HG02840 (cell line): ENCODE results near the gene GID8.

Experiments
- ATAC-seq: cut with Tn5 transposase; IDR thresholded peaks from one replicate; pipeline ENCODE4 v1.9.1; 2021; ENCODE audit warnings: mild to moderate bottlenecking, moderate library complexity, moderate number of reproducible peaks; ENCODE audit not compliant: unreplicated experiment, low FRiP score

GID8 gene

DNA sequence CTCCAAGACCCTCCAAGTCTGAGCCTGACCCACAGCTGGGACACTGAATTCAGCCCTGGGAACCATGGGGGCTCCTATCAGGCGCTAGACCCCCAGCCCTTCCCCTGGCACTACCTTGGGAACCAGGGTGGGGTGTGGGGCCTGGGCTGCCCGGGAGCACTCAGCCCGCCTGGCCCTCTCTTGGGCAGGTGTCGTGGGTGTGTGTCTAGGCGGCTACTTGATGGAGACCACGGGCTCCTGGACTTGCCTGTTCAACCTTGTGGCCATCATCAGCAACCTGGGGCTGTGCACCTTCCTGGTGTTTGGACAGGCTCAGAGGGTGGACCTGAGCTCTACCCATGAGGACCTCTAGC is 29.2 kb downstream of the GID8 start:
- no peak for ATAC-seq

- ATAC-seq: no peak
Observed at GRCh38 chr20:62967628-62968351, 29.8 kb downstream of the GID8 start.

GRCh38 chr20:62968378-62969178 is 30.6 kb downstream of the GID8 start:
- no peak for ATAC-seq

- no peak for ATAC-seq
Observed at GRCh38 chr20:62969179-62969760, 31.3 kb downstream of the GID8 start.

GRCh38 chr20:62969939-62970306 is 32.0 kb downstream of the GID8 start:
- ATAC-seq: no peak

- ATAC-seq: no peak
Observed at GRCh38 chr20:62970307-62971210, 32.6 kb downstream of the GID8 start.

DNA sequence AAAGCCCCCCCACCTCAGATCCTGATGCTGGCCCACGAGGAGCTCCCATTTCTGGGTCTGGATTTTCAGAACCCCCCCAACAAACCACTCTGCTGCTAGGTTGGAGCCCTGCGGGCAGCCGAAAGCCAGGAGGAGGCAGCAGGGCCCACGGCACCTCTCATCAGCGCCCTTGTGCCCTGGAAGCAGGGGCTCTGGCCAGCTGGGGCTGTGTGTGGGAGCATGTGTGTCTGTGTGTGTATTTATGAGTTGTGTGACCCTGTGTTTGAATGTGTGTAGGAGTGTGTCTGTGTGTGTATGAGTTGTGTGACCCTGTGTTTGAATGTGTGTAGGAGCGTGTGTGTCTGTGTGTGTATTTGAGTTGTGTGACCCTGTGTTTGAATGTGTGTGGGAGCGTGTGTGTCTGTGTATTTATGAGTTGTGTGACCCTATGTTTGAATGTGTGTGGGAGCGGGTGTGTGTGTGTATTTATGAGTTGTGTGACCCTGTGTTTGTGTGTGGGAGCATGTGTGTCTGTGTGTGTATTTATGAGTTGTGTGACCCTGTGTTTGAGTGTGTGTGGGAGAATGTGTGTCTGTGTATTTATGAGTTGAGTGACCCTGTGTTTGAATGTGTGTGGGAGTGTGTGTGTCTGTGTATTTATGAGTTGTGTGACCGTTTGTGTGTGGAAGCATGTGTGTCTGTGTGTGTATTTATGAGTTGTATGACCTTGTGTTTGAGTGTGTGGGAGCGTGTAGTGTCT is 33.4 kb downstream of the GID8 start:
- ATAC-seq: no peak

- no peak for ATAC-seq
Observed at GRCh38 chr20:62971950-62972844, 34.2 kb downstream of the GID8 start.

GRCh38 chr20:62972845-62973745 is 35.1 kb downstream of the GID8 start:
- ATAC-seq: no peak

DNA sequence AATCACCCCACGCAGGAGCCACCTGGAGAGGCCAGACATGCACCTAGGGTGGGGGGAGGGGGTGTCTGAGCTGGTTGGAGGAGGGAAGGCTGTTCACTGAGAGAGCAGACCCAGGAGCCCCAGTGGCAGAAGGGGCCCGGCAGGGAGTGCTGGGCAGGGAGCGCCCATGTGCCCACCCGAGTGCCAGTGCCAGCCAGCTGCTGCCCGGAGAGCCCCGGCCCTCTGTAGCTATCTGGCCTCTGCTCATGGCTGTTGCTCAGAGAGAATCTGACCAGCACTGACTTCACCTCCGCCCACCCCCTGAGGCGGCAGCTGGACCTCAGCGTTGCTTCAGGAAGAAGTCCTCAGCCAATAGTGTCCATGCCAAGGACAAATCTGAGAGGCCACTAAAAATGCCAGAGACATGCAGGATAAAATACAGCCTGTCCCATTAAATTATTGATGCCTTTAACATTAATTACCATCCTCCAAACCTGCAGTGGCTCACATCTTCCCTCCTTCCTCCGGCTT is 37.4 kb downstream of the GID8 start:
- no peak for ATAC-seq

DNA sequence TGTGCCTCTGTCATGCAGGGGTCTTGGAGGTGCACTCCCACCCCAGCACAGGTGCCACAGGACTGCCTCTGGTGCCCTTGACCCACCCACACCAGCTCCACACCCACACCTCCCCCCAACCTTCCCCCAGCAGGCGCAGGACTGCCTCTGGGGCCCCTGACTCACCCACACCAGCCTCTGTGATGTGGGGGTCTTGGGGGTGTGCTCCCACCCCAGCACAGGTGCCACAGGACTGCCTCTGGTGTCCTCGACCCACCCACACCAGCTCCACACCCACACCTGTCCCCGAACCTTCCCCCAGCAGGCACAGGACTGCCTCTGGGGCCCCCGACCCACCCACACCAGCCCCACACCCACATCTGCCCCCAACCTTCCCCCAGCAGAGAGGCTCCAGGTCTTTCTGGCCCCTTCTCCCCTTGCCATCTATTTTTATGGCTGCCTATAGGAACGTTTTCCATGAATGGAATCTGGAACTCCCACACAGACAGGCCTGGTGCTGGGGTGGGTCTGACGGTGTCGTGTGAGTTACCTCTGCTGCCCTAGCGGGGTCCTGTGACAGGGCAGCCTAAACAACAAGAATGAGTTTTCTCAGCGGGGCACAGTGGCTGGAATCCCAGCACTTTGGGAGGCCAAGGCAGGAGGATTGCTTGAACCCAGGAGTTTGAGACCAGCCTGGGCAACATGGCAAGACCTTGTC is 38.0 kb downstream of the GID8 start:
- no peak for ATAC-seq

GRCh38 chr20:62976886-62977285 is 38.9 kb downstream of the GID8 start:
- ATAC-seq: no peak

DNA sequence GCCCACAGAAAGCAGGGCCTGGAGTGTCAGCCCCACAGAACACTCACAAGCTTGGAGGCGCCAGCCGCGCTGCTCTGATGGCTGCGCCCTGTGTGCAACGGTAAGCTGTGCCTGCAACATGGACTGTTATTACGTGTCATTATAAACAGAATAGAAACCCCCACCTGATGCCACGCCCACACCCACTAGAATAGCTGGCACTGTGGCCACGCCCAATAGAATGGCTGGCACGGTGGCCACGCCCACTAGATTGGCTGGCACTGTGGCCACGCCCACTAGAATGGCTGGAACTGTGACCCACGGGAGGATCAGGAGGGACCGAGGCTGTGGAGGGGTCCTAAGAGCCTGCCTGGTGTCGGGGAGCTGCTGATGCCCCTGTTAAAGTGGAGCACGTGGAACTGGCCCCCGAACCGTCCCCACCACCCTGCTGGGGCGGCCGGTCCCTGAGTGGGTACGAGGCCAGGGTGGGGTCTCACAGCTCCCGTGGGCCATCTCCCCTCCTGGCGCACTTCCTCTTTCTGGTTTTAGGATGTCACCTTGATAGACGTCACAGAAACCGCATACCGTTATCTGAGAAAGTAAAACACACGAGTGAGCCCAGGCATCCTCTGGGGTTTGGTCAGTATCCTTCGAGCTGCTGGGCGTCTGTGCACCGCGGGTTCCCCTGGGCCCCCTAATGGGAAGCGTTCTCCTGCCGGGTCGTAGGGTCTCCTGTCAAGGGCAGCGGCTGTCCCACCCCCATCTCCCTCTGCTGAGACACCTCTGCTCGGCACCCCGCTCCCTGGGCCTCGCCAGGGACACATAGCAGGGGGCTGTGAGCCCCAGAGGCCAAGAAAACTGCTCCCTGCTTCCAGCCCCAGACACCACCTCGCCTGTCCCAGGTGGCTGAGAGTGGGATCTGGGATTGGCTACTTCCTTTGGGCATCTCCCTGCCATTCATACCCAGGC is 39.9 kb downstream of the GID8 start:
- ATAC-seq: no peak

DNA sequence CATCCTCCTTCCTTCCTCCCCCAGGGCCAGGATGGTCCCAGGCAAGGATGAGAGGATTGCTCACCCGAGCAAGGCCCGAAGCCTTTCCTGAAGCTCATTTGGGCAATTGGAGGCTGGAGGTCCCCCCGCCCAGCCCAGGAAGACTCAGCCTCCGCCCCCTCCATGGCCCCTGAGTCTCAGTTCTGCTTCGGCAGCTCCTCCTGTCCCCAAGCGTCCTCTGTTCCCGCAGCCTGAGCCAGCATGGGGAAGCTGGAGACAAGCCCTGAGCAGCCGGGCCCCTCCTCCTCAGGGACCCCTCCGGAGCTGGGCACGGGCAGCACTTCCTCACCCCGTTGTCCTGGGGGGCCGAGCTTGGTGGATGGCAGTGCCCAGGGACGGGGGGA is 40.6 kb downstream of the GID8 start:
- no peak for ATAC-seq

- ATAC-seq: no peak
Observed at GRCh38 chr20:62979310-62979709, 41.4 kb downstream of the GID8 start.

DNA sequence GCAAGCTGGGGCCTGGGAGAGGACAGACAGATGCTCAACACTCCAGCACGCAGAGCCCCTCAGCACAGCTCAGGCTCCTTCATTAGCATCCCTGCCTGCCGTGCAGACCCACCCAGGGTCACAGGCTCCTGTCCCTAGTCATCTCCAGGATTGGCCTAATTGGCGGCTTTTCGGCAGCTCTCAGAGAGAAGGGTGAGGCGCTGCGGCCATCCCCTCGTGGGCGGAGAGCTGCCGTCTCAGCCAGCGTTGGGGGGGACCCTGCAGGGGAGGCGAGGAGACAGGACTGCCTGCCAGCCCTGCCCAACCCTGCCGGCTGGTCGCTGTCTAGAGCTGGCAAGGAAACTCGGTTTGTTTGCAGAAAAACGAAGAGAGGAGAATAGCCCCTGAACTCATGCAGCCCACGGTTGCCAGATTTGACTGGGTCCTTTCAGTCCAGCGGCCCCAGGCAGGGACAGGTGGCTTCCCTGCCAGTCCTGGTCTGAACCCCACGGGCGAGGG is 42.0 kb downstream of the GID8 start:
- no peak for ATAC-seq
